ENCODE results near the gene VLDLR. TPM values are rescaled to one million over a fixed set of nuclear protein-coding genes. Genes with fewer than 3 reads are reported as not detected.

The VLDLR gene
- total RNA-seq: 1 to 10 TPM in 1 of 5 experiments, under 1 TPM in 1, not detected in 3; 0.07 to 8.1 TPM
- not detected for polyA plus RNA-seq
- 0.40 reads per million for total RNA-seq

- H3K4me3 Mint-ChIP-seq: peak within 1 kb of the TSS; percentile 67 to 96 (median 78)
- intact Hi-C loops (cut with micrococcal nuclease): loop anchor here in 1 of 2 donors (1.0 to 5.0 kb wide), 5 partner anchors 33 to 600 kb away; partner anchors contain the start of gene PUM3
- H3K27ac Mint-ChIP-seq: peak within 1 kb of the TSS in 1 of 9 donors; percentile 82
- POLR2A ChIA-PET: no interaction called here
- Histone ChIP-seq H3K27ac (ENCODE audit: low read depth, low read length) (no peak within 1 kb of the TSS), H3K27me3 (ENCODE audit: control insufficient read depth in 2 of 2, insufficient read depth in 2 of 2, low read length in 2 of 2) (peaks cover 0 to 9% of the 10 kb centered on the region in 2 donors), H3K9me3 (ENCODE audit: control insufficient read depth in 2 of 3, low read length in 3 of 3) (no peaks in the 10 kb centered on the region), H3K4me1 (ENCODE audit: control insufficient read depth in 2 of 2, insufficient read depth in 2 of 2, low read length in 2 of 2) (peaks cover 0 to 7% of the 10 kb centered on the region in 2 donors), H3K4me3 (ENCODE audit: low read length) (peak within 1 kb of the TSS; percentile 17), H3K36me3 (ENCODE audit: control insufficient read depth in 2 of 3, insufficient read depth in 3 of 3, low read length in 3 of 3) (no peaks in the 10 kb centered on the region)
- peaks cover 50 to 77% (median 69%) of the 10 kb centered on the region in 5 donors for H3K27me3 Mint-ChIP-seq
- H3K9me3 Mint-ChIP-seq: peaks cover 0 to 8% (median 2%) of the 10 kb centered on the region in 11 donors
- peaks cover 0 to 10% (median 4%) of the 10 kb centered on the region in 5 donors for H3K36me3 Mint-ChIP-seq
- ATAC-seq (peak; percentile 54), DNase-seq (peak in 2 of 9 donors; percentile 9 to 56)
- CTCF ChIA-PET: no interaction called here
- H3K4me1 Mint-ChIP-seq: peaks cover 12 to 32% (median 21%) of the 10 kb centered on the region in 7 donors
These were observed at the start of gene VLDLR for GRCh38 chr9:2621722-2622460. VLDLR (plus strand) TSS chr9:2621787; CDS start chr9:2622190, 403 bp downstream.

DNA sequence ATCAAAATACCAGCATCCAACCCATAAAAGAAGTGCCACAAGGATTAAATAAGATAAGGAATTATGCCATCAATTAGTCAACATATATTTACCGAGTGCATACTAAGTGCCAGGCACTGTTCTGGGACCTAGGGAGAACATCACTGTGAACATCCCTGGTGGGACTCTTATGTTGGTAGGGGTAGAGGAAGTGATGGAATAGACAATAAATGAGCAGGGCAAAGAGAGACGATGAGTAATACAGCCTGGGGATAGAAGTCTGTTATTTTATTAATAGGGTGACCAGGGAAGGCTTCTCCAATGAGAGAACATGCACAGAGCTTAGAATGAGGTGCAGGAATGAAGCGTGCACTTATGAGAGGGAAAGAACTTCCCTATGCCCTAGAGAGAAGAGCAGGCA, 47.4 kb upstream of the VLDLR start:
- DNase-seq (no peak), ATAC-seq (no peak)
- Mint-ChIP-seq H3K4me3 (no peak overlapping the region), H3K36me3 (no peaks in the 10 kb centered on the region), H3K9me3 (peaks cover 0 to 1% (median 0%) of the 10 kb centered on the region in 11 donors), H3K27ac (no peak overlapping the region), H3K4me1 (peaks cover 0 to 2% (median 0%) of the 10 kb centered on the region in 7 donors), H3K27me3 (peaks cover 4 to 43% (median 29%) of the 10 kb centered on the region in 5 donors)
- ChIA-PET CTCF (no interaction called here), POLR2A (no interaction called here)
- intact Hi-C loops (cut with micrococcal nuclease): no loop called here
- Histone ChIP-seq H3K4me1 (ENCODE audit: control insufficient read depth in 2 of 2, insufficient read depth in 2 of 2, low read length in 2 of 2) (no peaks in the 10 kb centered on the region), H3K36me3 (ENCODE audit: control insufficient read depth in 2 of 3, insufficient read depth in 3 of 3, low read length in 3 of 3) (no peaks in the 10 kb centered on the region), H3K27ac (ENCODE audit: low read depth, low read length) (no peak overlapping the region), H3K4me3 (ENCODE audit: low read length) (no peak overlapping the region), H3K9me3 (ENCODE audit: control insufficient read depth in 2 of 3, low read length in 3 of 3) (no peaks in the 10 kb centered on the region), H3K27me3 (ENCODE audit: control insufficient read depth in 2 of 2, insufficient read depth in 2 of 2, low read length in 2 of 2) (no peaks in the 10 kb centered on the region)

GRCh38 chr9:2576631-2577030, 45.0 kb upstream of the VLDLR start:
- Mint-ChIP-seq H3K36me3 (no peaks in the 10 kb centered on the region), H3K4me3 (no peak overlapping the region), H3K4me1 (no peaks in the 10 kb centered on the region), H3K9me3 (peaks cover 0 to 1% (median 0%) of the 10 kb centered on the region in 11 donors), H3K27ac (no peak overlapping the region), H3K27me3 (peaks cover 4 to 37% (median 31%) of the 10 kb centered on the region in 5 donors)
- no peak for ATAC-seq
- ChIA-PET CTCF (interaction anchor here (0.6 kb wide), 1 partner anchor 89 kb away, joined by 3 read pairs; no protein-coding TSS in a partner anchor), POLR2A (no interaction called here)
- no peak overlapping the region for H3K4me3 ChIP-seq (ENCODE audit: low read length)
- no peaks in the 10 kb centered on the region for H3K4me1 ChIP-seq (ENCODE audit: control insufficient read depth in 2 of 2, insufficient read depth in 2 of 2, low read length in 2 of 2)
- no peaks in the 10 kb centered on the region for H3K27me3 ChIP-seq (ENCODE audit: control insufficient read depth in 2 of 2, insufficient read depth in 2 of 2, low read length in 2 of 2)
- no peak for DNase-seq
- no peaks in the 10 kb centered on the region for H3K36me3 ChIP-seq (ENCODE audit: control insufficient read depth in 2 of 3, insufficient read depth in 3 of 3, low read length in 3 of 3)
- intact Hi-C loops (cut with micrococcal nuclease): no loop called here
- no peak overlapping the region for H3K27ac ChIP-seq (ENCODE audit: low read depth, low read length)
- H3K9me3 ChIP-seq (ENCODE audit: control insufficient read depth in 2 of 3, low read length in 3 of 3): no peaks in the 10 kb centered on the region

GRCh38 chr9:2583308-2584013, 38.1 kb upstream of the VLDLR start:
- Histone ChIP-seq H3K4me3 (ENCODE audit: low read length) (no peak overlapping the region), H3K27ac (ENCODE audit: low read depth, low read length) (no peak overlapping the region), H3K36me3 (ENCODE audit: control insufficient read depth in 2 of 3, insufficient read depth in 3 of 3, low read length in 3 of 3) (no peaks in the 10 kb centered on the region), H3K27me3 (ENCODE audit: control insufficient read depth in 2 of 2, insufficient read depth in 2 of 2, low read length in 2 of 2) (no peaks in the 10 kb centered on the region), H3K9me3 (ENCODE audit: control insufficient read depth in 2 of 3, low read length in 3 of 3) (no peaks in the 10 kb centered on the region), H3K4me1 (ENCODE audit: control insufficient read depth in 2 of 2, insufficient read depth in 2 of 2, low read length in 2 of 2) (no peaks in the 10 kb centered on the region)
- Mint-ChIP-seq H3K36me3 (no peaks in the 10 kb centered on the region), H3K27ac (no peak overlapping the region), H3K9me3 (peaks cover 0 to 14% (median 3%) of the 10 kb centered on the region in 11 donors), H3K4me3 (no peak overlapping the region), H3K27me3 (peaks cover 16 to 28% (median 20%) of the 10 kb centered on the region in 5 donors), H3K4me1 (no peaks in the 10 kb centered on the region)
- ChIA-PET POLR2A (no interaction called here), CTCF (no interaction called here)
- intact Hi-C loops (cut with micrococcal nuclease): no loop called here
- no peak for DNase-seq
- ATAC-seq: no peak

DNA sequence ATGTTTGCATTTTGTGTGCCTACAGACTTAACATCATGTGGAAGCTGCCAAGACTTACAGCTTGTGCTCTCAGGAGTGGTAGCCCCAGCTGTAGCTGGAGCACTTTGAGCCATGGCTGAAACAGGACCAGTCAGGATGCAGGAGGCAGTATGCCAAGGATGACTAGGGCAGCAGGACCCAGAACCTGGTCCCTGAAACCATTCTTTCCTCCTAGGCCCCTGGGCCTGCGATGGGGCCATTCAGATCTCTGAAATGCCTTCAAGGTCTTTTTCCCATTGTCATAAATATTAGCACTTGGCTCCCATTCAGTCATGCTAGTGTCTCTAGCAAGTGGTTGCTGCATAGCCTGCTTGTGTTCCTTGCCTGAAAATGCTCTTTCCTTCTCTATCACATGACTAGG, 29.6 kb upstream of the VLDLR start:
- peaks cover 9 to 31% (median 18%) of the 10 kb centered on the region in 11 donors for H3K9me3 Mint-ChIP-seq
- peaks cover 4 to 19% (median 15%) of the 10 kb centered on the region in 5 donors for H3K27me3 Mint-ChIP-seq
- Histone ChIP-seq H3K4me3 (ENCODE audit: low read length) (no peak overlapping the region), H3K9me3 (ENCODE audit: control insufficient read depth in 2 of 3, low read length in 3 of 3) (peaks cover 0 to 17% (median 0%) of the 10 kb centered on the region in 3 experiments), H3K27me3 (ENCODE audit: control insufficient read depth in 2 of 2, insufficient read depth in 2 of 2, low read length in 2 of 2) (no peaks in the 10 kb centered on the region), H3K27ac (ENCODE audit: low read depth, low read length) (no peak overlapping the region), H3K36me3 (ENCODE audit: control insufficient read depth in 2 of 3, insufficient read depth in 3 of 3, low read length in 3 of 3) (no peaks in the 10 kb centered on the region), H3K4me1 (ENCODE audit: control insufficient read depth in 2 of 2, insufficient read depth in 2 of 2, low read length in 2 of 2) (no peaks in the 10 kb centered on the region)
- intact Hi-C loops (cut with micrococcal nuclease): no loop called here
- H3K4me1 Mint-ChIP-seq: no peaks in the 10 kb centered on the region
- ATAC-seq (no peak), DNase-seq (no peak)
- peaks cover 0 to 8% (median 0%) of the 10 kb centered on the region in 5 donors for H3K36me3 Mint-ChIP-seq
- CTCF ChIA-PET: no interaction called here
- H3K4me3 Mint-ChIP-seq: no peak overlapping the region
- POLR2A ChIA-PET: no interaction called here
- H3K27ac Mint-ChIP-seq: no peak overlapping the region

DNA sequence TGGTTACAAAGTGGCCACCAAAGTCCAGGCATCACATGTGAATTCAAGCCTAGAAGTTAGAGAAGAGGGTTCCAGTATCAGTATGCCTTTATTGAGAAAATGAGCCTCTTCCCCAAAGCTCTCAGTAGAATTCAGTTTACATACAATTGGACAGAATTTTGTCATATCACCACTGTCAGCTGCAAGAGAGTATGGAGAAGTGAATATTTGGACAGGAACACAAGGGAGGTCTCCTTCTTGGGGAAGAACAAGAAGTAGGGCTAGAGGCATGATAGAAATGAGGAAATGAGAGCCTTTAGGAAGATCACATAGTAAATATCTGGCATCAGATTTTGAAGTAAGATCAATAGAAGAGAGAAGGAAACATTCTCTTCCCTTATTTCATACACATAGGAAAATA, 27.8 kb upstream of the VLDLR start:
- peaks cover 0 to 17% (median 0%) of the 10 kb centered on the region in 3 experiments for H3K9me3 ChIP-seq (ENCODE audit: control insufficient read depth in 2 of 3, low read length in 3 of 3)
- ChIA-PET CTCF (no interaction called here), POLR2A (no interaction called here)
- no peaks in the 10 kb centered on the region for H3K27me3 ChIP-seq (ENCODE audit: control insufficient read depth in 2 of 2, insufficient read depth in 2 of 2, low read length in 2 of 2)
- no peak overlapping the region for H3K4me3 Mint-ChIP-seq
- peaks cover 9 to 27% (median 19%) of the 10 kb centered on the region in 5 donors for H3K27me3 Mint-ChIP-seq
- no peak overlapping the region for H3K27ac ChIP-seq (ENCODE audit: low read depth, low read length)
- H3K36me3 Mint-ChIP-seq: peaks cover 0 to 8% (median 0%) of the 10 kb centered on the region in 5 donors
- H3K9me3 Mint-ChIP-seq: peaks cover 7 to 31% (median 18%) of the 10 kb centered on the region in 11 donors
- no peaks in the 10 kb centered on the region for H3K4me1 ChIP-seq (ENCODE audit: control insufficient read depth in 2 of 2, insufficient read depth in 2 of 2, low read length in 2 of 2)
- H3K4me3 ChIP-seq (ENCODE audit: low read length): no peak overlapping the region
- no peak overlapping the region for H3K27ac Mint-ChIP-seq
- intact Hi-C loops (cut with micrococcal nuclease): no loop called here
- no peak for DNase-seq
- ATAC-seq: no peak
- no peaks in the 10 kb centered on the region for H3K36me3 ChIP-seq (ENCODE audit: control insufficient read depth in 2 of 3, insufficient read depth in 3 of 3, low read length in 3 of 3)
- H3K4me1 Mint-ChIP-seq: no peaks in the 10 kb centered on the region
